NAMALWA (cell line): Measurements from ENCODE around the gene GYS1.

Experiments used
- DNase-seq: peaks from one replicate; pipeline ENCODE4 v3.0.0-alpha.2; 2015; ENCODE audit warnings: low spot score

The GYS1 gene

GRCh38 chr19:49017666-49018351 is 24.7 kb upstream of the GYS1 start:
- peak; percentile 79 for DNase-seq

GRCh38 chr19:49017041-49017665 is 24.0 kb upstream of the GYS1 start, which contains the start of gene LHB:
Gene LHB, minus strand, starts transcription at chr19:49017091. Its CDS starts 10 bp downstream, at chr19:49017081.
- DNase-seq: no peak

GRCh38 chr19:49016067-49016839 is 23.1 kb upstream of the GYS1 start:
- no peak for DNase-seq

GRCh38 chr19:49014870-49015255 is 21.8 kb upstream of the GYS1 start:
- no peak for DNase-seq

- no peak for DNase-seq
These were observed 21.2 kb upstream of the GYS1 start for GRCh38 chr19:49014123-49014869.

- DNase-seq: no peak
These were observed 18.1 kb upstream of the GYS1 start for GRCh38 chr19:49011194-49011593.

- DNase-seq: no peak
These were observed 17.3 kb upstream of the GYS1 start for GRCh38 chr19:49010453-49010852.

- no peak for DNase-seq
These were observed 16.7 kb upstream of the GYS1 start for GRCh38 chr19:49009828-49010227.

GRCh38 chr19:49006905-49007304 is 13.8 kb upstream of the GYS1 start:
- DNase-seq: no peak

GRCh38 chr19:49004964-49005614 is 12.0 kb upstream of the GYS1 start:
- DNase-seq: no peak

- no peak for DNase-seq
These were observed 11.0 kb upstream of the GYS1 start for GRCh38 chr19:49004133-49004532.

GRCh38 chr19:48999481-49000325 is 6.6 kb upstream of the GYS1 start:
- DNase-seq: peak; percentile 71

- peak; percentile 74 for DNase-seq
These were observed 4.9 kb upstream of the GYS1 start for GRCh38 chr19:48997972-48998371.

GRCh38 chr19:48994035-48994386 is 902 bp upstream of the GYS1 start:
- no peak for DNase-seq

- peak; percentile 26 for DNase-seq
These were observed 431 bp downstream of the GYS1 start for GRCh38 chr19:48992581-48993174.

- no peak for DNase-seq
These were observed 1.1 kb downstream of the GYS1 start for GRCh38 chr19:48991873-48992580.

GRCh38 chr19:48991011-48991609 is 2.0 kb downstream of the GYS1 start:
- no peak for DNase-seq

GRCh38 chr19:48990400-48990799 is 2.7 kb downstream of the GYS1 start:
- DNase-seq: no peak

GRCh38 chr19:48989701-48990291 is 3.3 kb downstream of the GYS1 start:
- DNase-seq: no peak
